K562 (cell line): Measurements from ENCODE around the gene ETV7. TPM values are rescaled to one million over a fixed set of nuclear protein-coding genes. Genes with fewer than 3 reads are reported as not detected.

Experiments used
- ATAC-seq: fragments of 200-7000 bp; cut with Tn5 transposase; 3 replicates; pipeline ENCODE4 v1.9.1; 2020; ENCODE audit warnings: moderate library complexity
- BruUV-seq: library from RNA; stranded (reverse); fragments of 400-500 nt; replicated peaks from 2 replicates; lab custom pipeline; 2021; lab: Mats Ljungman, UMichigan
- CTCF ChIA-PET: fragments of 300-600 bp; formaldehyde crosslinking; extraction: SDS; loops from one replicate; lab custom pipeline; 2021; ENCODE audit warnings: low intra/inter-chr PET ratio; lab: Yijun Ruan, JAX
- POLR2A ChIA-PET: fragments of 300-600, 350-650 bp; sonication (Branson Sonifier 250); formaldehyde crosslinking; extraction: SDS; loops from one replicate; lab custom pipeline; 2021; ENCODE audit warnings: antibody characterized with exemption, inconsistent platforms; lab: Yijun Ruan, JAX
- DNase-seq, 4 experiments: peaks; one replicate each; pipeline versions ENCODE4 v3.0.0 to v3.0.0-alpha.2; 2011 to 2018; ENCODE audit warnings: low spot score in 3 of 4, mixed read lengths in 3 of 4; ENCODE audit errors: extremely low read depth in 1 of 4
- FAIRE-seq: peaks from 2 replicates; lab custom pipeline; 2011; peaks lifted over from hg19 to GRCh38; lab: Jason Lieb, UNC
- H2AFZ ChIP-seq: 2 replicates; pipeline ENCODE4 v1.6.0; 2011; ENCODE audit warnings: low read depth, low read length, control low read depth, inconsistent platforms
- H3K27ac ChIP-seq: fragments of 200-600 bp; 3 replicates; pipeline ENCODE4 v1.8.0; 2011; ENCODE audit warnings: low read depth, mild to moderate bottlenecking, control low read depth, inconsistent platforms, low read length, moderate library complexity, mixed read lengths; ENCODE audit errors: extremely low read depth
- H3K27me3 ChIP-seq, 2 experiments: fragments of 300-600 bp in 1 of 2; 2 replicates in 1 of 2; 3 replicates in 1 of 2; pipeline versions ENCODE4 v1.6.0 to v1.8.0; 2011; ENCODE audit warnings: inconsistent platforms in 2 of 2, low read length in 2 of 2, mild to moderate bottlenecking in 1 of 2, mixed read lengths in 1 of 2, moderate library complexity in 1 of 2; ENCODE audit not compliant: control insufficient read depth in 2 of 2, insufficient read depth in 2 of 2
- H3K36me3 ChIP-seq: fragments of 300-600 bp; 3 replicates; pipeline ENCODE4 v1.8.0; 2011; ENCODE audit warnings: mild to moderate bottlenecking, low read length, inconsistent platforms; ENCODE audit not compliant: control insufficient read depth, insufficient read depth
- H3K4me1 ChIP-seq, 2 experiments: fragments of 200-600 bp in 1 of 2; replicated peaks in 1 of 2; 2 replicates in 1 of 2; 3 replicates in 1 of 2; pipeline versions ENCODE4 v1.5.1 to v1.8.0; 2011; ENCODE audit warnings: inconsistent platforms in 2 of 2, low read length in 2 of 2, mild to moderate bottlenecking in 1 of 2, mixed read lengths in 1 of 2, moderate library complexity in 1 of 2; ENCODE audit not compliant: control insufficient read depth in 2 of 2, insufficient read depth in 2 of 2
- H3K4me2 ChIP-seq: 2 replicates; pipeline ENCODE4 v1.6.1; 2011; ENCODE audit warnings: low read length, control low read depth, inconsistent platforms, mixed read lengths; ENCODE audit not compliant: insufficient read depth
- H3K4me3 ChIP-seq: fragments of 200-600 bp; sonication (generic), shearing (Covaris generic); 2 replicates; pipeline ENCODE4 v1.5.1; 2016; ENCODE audit warnings: control low read depth, inconsistent platforms
- H3K79me2 ChIP-seq: fragments of 200-600 bp; 3 replicates; pipeline ENCODE4 v1.8.0; 2011; ENCODE audit warnings: low read length, inconsistent platforms; ENCODE audit not compliant: control insufficient read depth, insufficient read depth
- H3K9ac ChIP-seq, 2 experiments: 2 replicates each; pipeline versions ENCODE4 v1.6.0 to v1.6.1; 2011; ENCODE audit warnings: low read depth in 2 of 2, low read length in 2 of 2, control low read depth in 1 of 2, inconsistent platforms in 1 of 2, mild to moderate bottlenecking in 1 of 2, mixed read lengths in 1 of 2; ENCODE audit not compliant: insufficient read depth in 1 of 2
- H3K9me1 ChIP-seq: one replicate; pipeline ENCODE4 v1.6.0; 2011; ENCODE audit warnings: inconsistent platforms, mild to moderate bottlenecking, low read length, moderate library complexity; ENCODE audit not compliant: control insufficient read depth, insufficient read depth
- H3K9me3 ChIP-seq: replicated peaks from 2 replicates; pipeline ENCODE4 v1.5.1; 2011; ENCODE audit warnings: low read depth, low read length, inconsistent platforms; ENCODE audit not compliant: control insufficient read depth, insufficient read depth
- H4K20me1 ChIP-seq: replicated peaks from 2 replicates; pipeline ENCODE4 v1.6.1; 2011; ENCODE audit warnings: low read length, inconsistent platforms, mixed read lengths; ENCODE audit not compliant: control insufficient read depth, insufficient read depth
- BCLAF1 ChIP-seq, 2 experiments: fragments of 450-650 bp in 1 of 2; IDR thresholded peaks; 2 replicates each; pipeline ENCODE4 v1.6.1; 2011 to 2017; ENCODE audit warnings: low read depth in 2 of 2, antibody characterized with exemption in 1 of 2, borderline replicate concordance in 1 of 2, low read length in 1 of 2, mild to moderate bottlenecking in 1 of 2, mixed read lengths in 1 of 2; ENCODE audit not compliant: control insufficient read depth in 1 of 2
- CBX2 ChIP-seq: fragments of 200-600 bp; sonication (generic); IDR thresholded peaks from one replicate; pipeline ENCODE4 v1.6.1; 2012; ENCODE audit warnings: mild to moderate bottlenecking, low read length, inconsistent platforms; ENCODE audit not compliant: insufficient read depth, poor library complexity, severe bottlenecking
- CTCF ChIP-seq, 3 experiments: IDR thresholded peaks in 2 of 3; conservative IDR thresholded peaks in 1 of 3; 2 replicates each; pipeline ENCODE4 v1.5.1; 2011 to 2012; ENCODE audit warnings: low read length in 3 of 3, mild to moderate bottlenecking in 3 of 3, control low read depth in 2 of 3, improper control_type of control experiment in 1 of 3, inconsistent platforms in 1 of 3, low read depth in 1 of 3, mixed read lengths in 1 of 3, moderate library complexity in 1 of 3; ENCODE audit not compliant: insufficient read depth in 2 of 3
- EGR1 ChIP-seq: fragments of 450-650 bp; conservative IDR thresholded peaks from 2 replicates; pipeline ENCODE4 v1.6.1; 2017; ENCODE audit warnings: mild to moderate bottlenecking
- GATAD2A ChIP-seq: fragments of 450-650 bp; IDR thresholded peaks from 2 replicates; pipeline ENCODE4 v1.6.1; 2017
- MEF2A ChIP-seq: IDR thresholded peaks from 2 replicates; pipeline ENCODE4 v1.6.1; 2011; ENCODE audit warnings: low read depth, mild to moderate bottlenecking, low read length, moderate library complexity; ENCODE audit not compliant: control insufficient read depth
- PHB ChIP-seq: fragments of 250-450 bp; sonication (Bioruptor Pico); IDR thresholded peaks from 2 replicates; pipeline ENCODE4 v1.5.0; 2021
- ZBED1 ChIP-seq: IDR thresholded peaks from 2 replicates; pipeline ENCODE4 v1.6.1; 2014
- ZBTB33 ChIP-seq: sonication (generic); formaldehyde crosslinking; IDR thresholded peaks from 2 replicates; pipeline ENCODE4 v1.8.1; 2023; ENCODE audit warnings: mild to moderate bottlenecking, missing genetic modification reagents
- WGBS: fragments of 100-300 bp; shearing (Covaris generic); methylation state at CpG from one replicate; pipeline ENCODE4 v1.1.6; 2016; ENCODE audit warnings: low coverage, mixed read lengths; ENCODE audit not compliant: insufficient coverage; ENCODE audit errors: missing lambda C conversion rate; 5-methylcytosine and 5-hydroxymethylcytosine counted together
- in situ Hi-C: fragments of 300-500 bp; cut with MboI; formaldehyde crosslinking; loops from 4 replicates; pipeline ENCODE4 v1.15.0; 2018; ENCODE audit warnings: inconsistent platforms, mixed read lengths
- intact Hi-C: fragments of 100-400 bp; cut with micrococcal nuclease; formaldehyde crosslinking; loops from 2 replicates; pipeline ENCODE4 v1.14.2; 2022
- polyA plus RNA-seq, 8 experiments: library from polyadenylated mRNA; depleted of rRNA in 4 of 8; stranded (reverse) in 5 of 8; unstranded in 3 of 8; fragments of >200 nt; fragmentation: Nextera tagmentation in 2 of 8; fragmentation: Illumina TruSeq in 1 of 8; extraction: Ambion mirVana in 2 of 8; extraction: Trizol in 1 of 8; gene quantifications; 2 replicates each; pipeline versions ENCODE4 v1.2.1 to v1.2.3, GENCODE V29; 2011 to 2014; ENCODE audit warnings: inconsistent platforms in 1 of 8, missing spikeins in 1 of 8
- total RNA-seq, 7 experiments: library from RNA; depleted of rRNA in 6 of 7; stranded (reverse); fragments of >200 nt in 6 of 7; fragmentation: Illumina TruSeq in 2 of 7; extraction: Trizol in 2 of 7; gene quantifications; 2 replicates each; pipeline versions ENCODE4 v1.2.1 to v1.2.3, GENCODE V29; 2011 to 2021; ENCODE audit warnings: low replicate concordance in 1 of 7

The ETV7 gene
- total and polyA plus RNA-seq, 9 of the 15 experiments (the other 6 are each of a cell fraction or from before 2014, with no cell fraction given) = 0.07 to 0.22 (median 0.14) TPM; not detected in 3

DNA sequence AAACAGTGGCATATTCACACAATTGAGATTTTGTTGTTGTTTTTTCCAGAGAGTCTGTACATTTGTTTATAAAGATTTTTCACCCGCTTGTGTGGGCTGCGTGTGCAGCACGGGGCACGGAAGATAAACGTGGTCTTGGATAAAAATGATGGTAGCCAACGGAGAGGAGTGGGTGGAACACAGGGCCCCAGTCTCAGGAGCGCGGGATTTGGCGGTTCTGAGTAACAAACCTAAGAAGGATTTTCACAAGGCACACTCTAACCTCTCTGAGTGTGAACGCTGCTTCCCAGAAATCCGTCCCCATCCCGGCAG is 47.2 kb downstream of the ETV7 start:
- peak overlapping the region; percentile 80; the same call in 1 of the 2 replicates for H3K4me2 ChIP-seq
- WGBS = 13% methylated on average over 12 of the region's 12 CpGs
- peak overlapping the region in 1 of 2 experiments; percentile 89; a peak in 1 of 4 replicates for H3K9ac ChIP-seq
- H3K9me3 ChIP-seq = no peaks in the 10 kb centered on the region
- ChIA-PET CTCF (interaction anchor here (0.6 to 2.1 kb wide), 3 partner anchors 21 to 341 kb away, joined by 3 to 21 read pairs (median 5); no protein-coding TSS in a partner anchor), POLR2A (interaction anchor here (0.7 to 2.2 kb wide), 7 partner anchors 10 to 256 kb away, joined by 3 to 20 read pairs (median 5); no protein-coding TSS in a partner anchor)
- BruUV-seq = no TSS peak
- peak overlapping the region; percentile 90 for H2AFZ ChIP-seq
- H3K4me1 ChIP-seq = peaks cover 7 to 11% of the 10 kb centered on the region in 2 experiments; a peak in 4 of 5 replicates
- no peak overlapping the region for H3K4me3 ChIP-seq
- no peaks in the 10 kb centered on the region for H3K36me3 ChIP-seq
- H3K9me1 ChIP-seq = no peaks in the 10 kb centered on the region
- FAIRE-seq (no peak), DNase-seq (no peak), ATAC-seq (peak; percentile 8)
- no peak for TF ChIP-seq MEF2A
- no peak for TF ChIP-seq GATAD2A
- TF ChIP-seq PHB (CRISPR knock-in tag) = no peak
- TF ChIP-seq EGR1 = 0 out of 2 replicates have a peak, but pooled peaks have one; percentile 9
- TF ChIP-seq CBX2 = peak; percentile 76
- no peak for TF ChIP-seq ZBED1
- TF ChIP-seq CTCF (IDR thresholded peaks at IDR 0.05 in 2 of 3, conservative IDR thresholded peaks at IDR 0.05 in 1 of 3; ENCODE audit: insufficient read depth in 2 of 3, low read depth in 1 of 3, low read length in 3 of 3) = no peak
- no peak for TF ChIP-seq BCLAF1 (IDR thresholded peaks at IDR 0.05; ENCODE audit: borderline replicate concordance in 1 of 2, control insufficient read depth in 1 of 2, low read depth in 2 of 2, low read length in 1 of 2)
- TF ChIP-seq ZBTB33 (CRISPR knock-in tag) = peak; percentile 18; the same call in 1 of the 2 replicates
- H3K27ac ChIP-seq = no peak overlapping the region
- in situ Hi-C loops = no loop called here
- H4K20me1 ChIP-seq = peaks cover 4% of the 10 kb centered on the region; the same call in 1 of the 2 replicates
- peaks cover 19 to 45% of the 10 kb centered on the region in 2 experiments; a peak in 4 of 5 replicates for H3K27me3 ChIP-seq
- no peaks in the 10 kb centered on the region for H3K79me2 ChIP-seq
- intact Hi-C loops = no loop called here
